PC-9 (cell line): ENCODE measurements around the gene PSORS1C1.

ENCODE experiments used
- EZH2 ChIP-seq: fragments of 200-600 bp; sonication (generic); IDR thresholded peaks from 2 replicates; pipeline ENCODE4 v1.8.0; 2017; ENCODE audit warnings: antibody characterized with exemption, low read depth
- TF ChIP-seq, protein P1 (sequence below): fragments of 200-600 bp; sonication (generic); conservative IDR thresholded peaks from 2 replicates; pipeline ENCODE4 v1.6.1; 2017; ENCODE audit warnings: mixed run types, antibody characterized with exemption, mild to moderate bottlenecking, moderate library complexity

DNA sequence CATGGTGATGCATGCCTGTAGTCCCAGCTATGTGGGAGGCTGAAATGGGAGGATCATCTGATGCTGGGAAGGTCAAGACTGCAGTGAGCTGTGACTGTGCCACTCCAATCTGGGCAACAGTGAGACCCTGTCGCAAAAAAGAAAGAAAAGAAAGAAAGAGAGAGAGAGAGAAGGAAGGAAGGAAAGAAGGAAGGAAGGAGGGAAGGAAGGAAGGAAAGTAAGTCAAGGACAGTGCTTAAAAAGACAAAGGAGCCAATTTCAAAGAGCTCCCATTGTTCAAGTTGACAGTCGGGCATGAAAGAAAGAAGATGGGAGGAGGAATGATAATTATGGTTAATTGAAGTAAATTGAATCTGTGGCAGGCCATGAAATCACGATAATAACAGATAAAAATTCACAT lies 18.4 kb upstream of the PSORS1C1 start:
- TF ChIP-seq, protein P1, sequence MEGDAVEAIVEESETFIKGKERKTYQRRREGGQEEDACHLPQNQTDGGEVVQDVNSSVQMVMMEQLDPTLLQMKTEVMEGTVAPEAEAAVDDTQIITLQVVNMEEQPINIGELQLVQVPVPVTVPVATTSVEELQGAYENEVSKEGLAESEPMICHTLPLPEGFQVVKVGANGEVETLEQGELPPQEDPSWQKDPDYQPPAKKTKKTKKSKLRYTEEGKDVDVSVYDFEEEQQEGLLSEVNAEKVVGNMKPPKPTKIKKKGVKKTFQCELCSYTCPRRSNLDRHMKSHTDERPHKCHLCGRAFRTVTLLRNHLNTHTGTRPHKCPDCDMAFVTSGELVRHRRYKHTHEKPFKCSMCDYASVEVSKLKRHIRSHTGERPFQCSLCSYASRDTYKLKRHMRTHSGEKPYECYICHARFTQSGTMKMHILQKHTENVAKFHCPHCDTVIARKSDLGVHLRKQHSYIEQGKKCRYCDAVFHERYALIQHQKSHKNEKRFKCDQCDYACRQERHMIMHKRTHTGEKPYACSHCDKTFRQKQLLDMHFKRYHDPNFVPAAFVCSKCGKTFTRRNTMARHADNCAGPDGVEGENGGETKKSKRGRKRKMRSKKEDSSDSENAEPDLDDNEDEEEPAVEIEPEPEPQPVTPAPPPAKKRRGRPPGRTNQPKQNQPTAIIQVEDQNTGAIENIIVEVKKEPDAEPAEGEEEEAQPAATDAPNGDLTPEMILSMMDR = no peak
- TF ChIP-seq EZH2 = no peak
